Prostate gland (tissue), 2 donors: ENCODE data around the gene HBZ. TPM values are rescaled to one million over a fixed set of nuclear protein-coding genes. Genes with fewer than 3 reads are reported as not detected.

ENCODE experiments used
- DNase-seq: peaks from one replicate; pipeline ENCODE4 v3.0.0-alpha.2; 2019; ENCODE audit warnings: low spot score
- H3K27ac ChIP-seq, 2 donors: fragments of 200-600 bp; sonication (generic); 2 replicates each; pipeline ENCODE4 v1.5.1; 2017 to 2019
- H3K27me3 ChIP-seq: fragments of 200-600 bp; sonication (generic); replicated peaks from 2 replicates; pipeline ENCODE4 v1.5.1; 2019; ENCODE audit not compliant: insufficient read depth
- H3K36me3 ChIP-seq, 2 donors: fragments of 200-600 bp; sonication (generic); 1 replicate in 1 of 2; 2 replicates in 1 of 2; pipeline versions ENCODE4 v1.5.1 to v1.8.1; 2017 to 2019
- H3K4me1 ChIP-seq: fragments of 200-600 bp; sonication (generic); replicated peaks from 2 replicates; pipeline ENCODE4 v1.5.1; 2019
- H3K4me3 ChIP-seq, 2 donors: fragments of 200-600 bp; sonication (generic); 2 replicates each; pipeline ENCODE4 v1.5.1; 2017 to 2019
- H3K9me3 ChIP-seq: fragments of 200-600 bp; sonication (generic); 2 replicates; pipeline ENCODE4 v1.5.1; 2017
- CTCF ChIP-seq, 4 experiments: fragments of 200-600 bp in 2 of 4; fragments of 450-650 bp in 2 of 4; sonication (generic) in 2 of 4; IDR thresholded peaks; 1 replicate in 3 of 4; 2 replicates in 1 of 4; pipeline ENCODE4 v1.5.1; 2016 to 2019; ENCODE audit warnings: antibody characterized with exemption in 4 of 4, mild to moderate bottlenecking in 2 of 4, moderate library complexity in 2 of 4
- POLR2A ChIP-seq: fragments of 450-650 bp; IDR thresholded peaks from one replicate; pipeline ENCODE4 v1.6.1; 2016; ENCODE audit warnings: antibody characterized with exemption, mild to moderate bottlenecking
- POLR2AphosphoS5 ChIP-seq: sonication (generic); formaldehyde crosslinking; IDR thresholded peaks from one replicate; pipeline ENCODE4 v1.6.1; 2017; ENCODE audit warnings: antibody characterized with exemption
- WGBS: methylation state at CpG from one replicate; pipeline ENCODE4 v1.1.5; 2018; 5-methylcytosine and 5-hydroxymethylcytosine counted together
- intact Hi-C: fragments of 100-400 bp; cut with DNase I; formaldehyde crosslinking; loops from one replicate; pipeline ENCODE4 v1.14.2; 2022
- total RNA-seq, 2 donors: library from RNA; depleted of rRNA; stranded (reverse); fragments of >200 nt; gene quantifications; one replicate each; pipeline ENCODE4 v1.1.0, GENCODE V29; 2016

HBZ gene
- total RNA-seq, 2 donors from 2014 or later: not detected

GRCh38 chr16:117379-118365 is 34.8 kb upstream of the HBZ start:
- intact Hi-C loops: no loop called here
- no peak overlapping the region for H3K27ac ChIP-seq
- TF ChIP-seq POLR2AphosphoS5 (no peak), CTCF (IDR thresholded peaks at IDR 0.05) (peak; percentile 48 to 68 (median 59))
- no peaks in the 10 kb centered on the region for H3K4me1 ChIP-seq
- DNase-seq: peak; percentile 34
- no peaks in the 10 kb centered on the region for H3K9me3 ChIP-seq
- H3K27me3 ChIP-seq: no peaks in the 10 kb centered on the region
- WGBS: 60% methylated on average over 19 of the region's 19 CpGs
- H3K4me3 ChIP-seq: no peak overlapping the region
- no peaks in the 10 kb centered on the region for H3K36me3 ChIP-seq

DNA sequence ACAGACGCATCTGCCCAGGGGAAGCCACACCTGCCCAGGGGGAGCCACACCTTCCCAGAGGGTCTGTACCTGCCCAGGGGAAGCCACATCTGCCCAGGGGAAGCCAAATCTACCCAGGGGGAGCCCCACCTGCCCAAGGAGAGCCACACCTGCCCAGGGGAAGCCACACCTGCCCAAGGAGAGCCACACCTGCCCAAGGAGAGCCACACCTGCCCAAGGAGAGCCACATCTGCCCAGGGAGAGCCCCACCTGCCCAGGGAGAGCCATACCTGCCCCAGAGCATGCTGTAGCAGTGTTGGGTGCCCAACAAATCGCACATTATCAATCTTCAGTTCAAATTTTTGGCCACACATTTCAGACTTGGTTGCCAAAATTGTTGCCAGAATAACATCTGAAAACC is 33.6 kb upstream of the HBZ start:
- intact Hi-C loops: no loop called here

DNA sequence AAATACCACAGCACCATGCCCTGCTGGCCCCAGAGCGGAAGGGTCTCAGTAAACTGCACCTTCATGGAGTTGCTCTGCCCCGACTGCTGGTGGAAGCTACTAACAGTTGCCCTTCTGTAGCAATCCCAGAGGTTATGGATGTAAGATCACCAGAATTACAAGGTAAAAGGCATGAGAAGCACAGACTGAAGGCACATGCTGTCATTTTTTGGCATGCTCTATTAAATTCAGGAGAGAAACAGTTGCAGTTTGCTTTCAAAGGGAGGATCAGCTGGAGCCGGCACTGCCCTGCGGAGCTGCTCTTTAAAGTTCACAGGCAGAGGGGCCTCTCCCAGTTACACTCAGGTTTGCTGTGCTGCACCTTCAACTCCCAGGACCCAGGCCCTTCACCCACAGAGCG is 33.1 kb upstream of the HBZ start:
- Histone ChIP-seq H3K27me3 (no peaks in the 10 kb centered on the region), H3K9me3 (no peaks in the 10 kb centered on the region), H3K4me3 (no peak overlapping the region), H3K36me3 (no peaks in the 10 kb centered on the region), H3K27ac (no peak overlapping the region), H3K4me1 (no peaks in the 10 kb centered on the region)
- WGBS: 79% methylated on average over 5 of the region's 5 CpGs
- TF ChIP-seq POLR2AphosphoS5: no peak
- no peak for TF ChIP-seq CTCF (IDR thresholded peaks at IDR 0.05)
- TF ChIP-seq POLR2A: no peak
- intact Hi-C loops: no loop called here
- DNase-seq: no peak

More for the DNA sequence above, 33.6 kb upstream of the HBZ start:
- no peak for DNase-seq
- H3K36me3 ChIP-seq: no peaks in the 10 kb centered on the region
- H3K9me3 ChIP-seq: no peaks in the 10 kb centered on the region
- H3K4me3 ChIP-seq: no peak overlapping the region
- H3K27me3 ChIP-seq: no peaks in the 10 kb centered on the region
- no peak for TF ChIP-seq CTCF (IDR thresholded peaks at IDR 0.05)
- no peak for TF ChIP-seq POLR2AphosphoS5
- TF ChIP-seq POLR2A: no peak
- no peak overlapping the region for H3K27ac ChIP-seq
- 100% methylated on average over 1 of the region's 2 CpGs for WGBS
- H3K4me1 ChIP-seq: no peaks in the 10 kb centered on the region

DNA sequence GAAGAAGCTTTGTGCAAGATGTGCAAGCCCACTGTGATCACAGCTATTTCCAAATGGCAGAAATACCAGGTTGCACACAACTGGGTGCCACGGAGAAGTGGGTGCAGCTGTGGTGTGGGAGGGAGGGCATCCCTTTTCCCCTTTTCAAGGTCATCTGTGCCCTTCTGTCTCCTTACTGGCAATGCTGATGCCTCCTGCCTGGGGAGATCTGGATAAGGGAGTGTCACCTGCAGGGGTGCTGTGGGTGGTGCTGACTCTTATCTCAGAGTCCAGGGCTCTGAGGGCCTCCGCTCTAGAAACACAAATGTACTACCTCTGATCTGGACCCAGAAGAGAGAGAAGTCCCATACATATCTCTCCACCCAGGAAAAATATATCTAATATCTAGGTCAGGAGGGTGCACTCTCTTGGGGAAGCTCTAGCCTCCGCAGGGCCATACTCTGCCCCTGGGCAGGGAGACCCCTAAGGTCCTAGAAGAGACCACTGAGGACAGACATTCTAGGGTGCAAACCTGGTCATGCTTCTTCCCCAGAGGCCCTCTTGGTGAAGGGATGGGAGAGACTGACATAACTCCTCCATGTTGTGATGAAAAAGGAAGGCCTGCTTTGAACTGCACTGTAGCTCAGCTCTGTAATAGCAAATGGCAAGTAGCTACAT is 32.5 kb upstream of the HBZ start:
- Histone ChIP-seq H3K4me1 (no peaks in the 10 kb centered on the region), H3K4me3 (no peak overlapping the region), H3K36me3 (no peaks in the 10 kb centered on the region), H3K27me3 (no peaks in the 10 kb centered on the region), H3K9me3 (no peaks in the 10 kb centered on the region), H3K27ac (no peak overlapping the region)
- TF ChIP-seq POLR2A (no peak), CTCF (IDR thresholded peaks at IDR 0.05) (no peak), POLR2AphosphoS5 (no peak)
- DNase-seq: no peak
- intact Hi-C loops: no loop called here
- WGBS: 98% methylated on average over 3 of the region's 3 CpGs
